Measurements from ENCODE around the gene PCIF1. TPM values are rescaled to one million over a fixed set of nuclear protein-coding genes. Genes with fewer than 3 reads are reported as not detected.

The PCIF1 gene
- total RNA-seq, 1 experiment from 2014 or later, result 26.8 TPM

DNA sequence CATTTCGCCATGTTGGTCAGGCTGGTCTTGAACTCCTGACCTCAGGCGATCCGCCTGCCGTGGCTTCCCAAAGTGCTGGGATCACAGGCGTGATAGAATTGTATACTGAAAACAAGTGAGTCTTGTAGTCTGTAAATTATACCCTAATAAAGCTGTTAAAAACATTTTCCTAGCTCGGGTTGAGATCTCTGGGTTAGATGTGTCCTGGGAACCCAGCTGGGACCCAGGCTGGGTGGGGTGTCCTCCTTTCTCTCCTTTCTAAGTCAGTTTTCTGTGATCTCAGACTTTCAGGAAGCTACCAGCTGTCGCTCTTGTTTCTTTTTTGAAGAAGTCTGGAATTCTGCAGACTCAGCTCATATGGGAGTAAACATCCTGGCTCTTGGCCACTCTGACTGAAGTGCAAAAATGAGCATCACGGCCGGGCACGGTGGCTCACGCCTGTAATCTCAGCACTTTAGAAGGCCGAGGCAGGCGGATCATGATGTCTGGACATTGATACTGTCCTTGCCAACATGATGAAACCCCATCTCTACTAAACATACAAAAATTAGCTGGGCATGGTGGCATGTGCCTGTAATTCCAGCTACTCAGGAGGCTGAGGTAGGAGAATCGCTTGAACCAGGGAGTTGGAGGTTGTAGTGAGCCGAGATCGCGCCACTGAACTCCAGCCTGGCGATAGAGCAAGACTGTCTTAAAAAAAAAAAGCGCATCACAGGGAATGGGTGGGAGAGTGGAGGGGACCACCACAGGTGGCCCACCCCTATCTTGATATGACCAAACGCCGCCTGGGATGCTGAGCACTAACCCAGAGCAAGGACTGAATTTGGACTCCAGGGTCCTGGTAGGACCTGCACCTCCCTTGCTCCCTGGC, 9.9 kb upstream of the PCIF1 start:
- Mint-ChIP-seq H3K27ac (no peak overlapping the region), H3K4me3 (no peak overlapping the region), H3K9me3 (no peaks in the 10 kb centered on the region), H3K4me1 (peaks cover 14 to 28% of the 10 kb centered on the region in 2 experiments), H3K27me3 (ENCODE audit: low read depth) (peaks cover 4% of the 10 kb centered on the region), H3K36me3 (ENCODE audit: insufficient read depth in 1 of 3, low read depth in 3 of 3) (no peaks in the 10 kb centered on the region)
- Histone ChIP-seq H3K18ac (ENCODE audit: insufficient read length, low read depth, low read length) (no peak overlapping the region), H2BK120ac (ENCODE audit: low read depth, low read length, poor library complexity, severe bottlenecking) (no peak overlapping the region), H3K14ac (ENCODE audit: insufficient read depth, low read length) (no peak overlapping the region; the same call in 1 of the 2 replicates), H3K9me3 (ENCODE audit: control insufficient read depth, low read depth, low read length) (no peaks in the 10 kb centered on the region), H4K8ac (replicated peaks; ENCODE audit: insufficient read length, low read depth, low read length) (no peak overlapping the region), H3K27me3 (ENCODE audit: insufficient read depth, low read length) (no peaks in the 10 kb centered on the region), H3K79me2 (ENCODE audit: insufficient read depth, low read length) (no peaks in the 10 kb centered on the region), H2BK5ac (ENCODE audit: insufficient read length, low read length) (no peak overlapping the region), H4K91ac (ENCODE audit: insufficient read length, low read depth, low read length) (no peak overlapping the region), H3K4ac (ENCODE audit: low read depth, low read length) (no peak overlapping the region), H4K20me1 (ENCODE audit: control insufficient read depth, insufficient read depth, insufficient read length) (no peaks in the 10 kb centered on the region), H2BK20ac (ENCODE audit: low read depth, low read length, poor library complexity, severe bottlenecking) (no peak overlapping the region), H3K9ac (ENCODE audit: extremely low read depth, insufficient read length, low read length) (no peak overlapping the region), H3K23ac (ENCODE audit: insufficient read length, low read depth, low read length) (no peak overlapping the region), H2AFZ (ENCODE audit: low read length) (no peak overlapping the region), H4K5ac (ENCODE audit: insufficient read length, low read depth, low read length) (no peak overlapping the region), H3K79me1 (ENCODE audit: insufficient read depth, low read depth, low read length, poor library complexity, severe bottlenecking) (no peaks in the 10 kb centered on the region), H3K56ac (ENCODE audit: insufficient read length, low read depth, low read length) (no peak overlapping the region), H3K27ac (ENCODE audit: insufficient read length, low read depth, low read length) (no peak overlapping the region), H2BK15ac (ENCODE audit: low read depth, low read length) (no peak overlapping the region), H3K23me2 (ENCODE audit: insufficient read length, low read depth, low read length, poor library complexity, severe bottlenecking) (no peaks in the 10 kb centered on the region), H3K4me2 (ENCODE audit: insufficient read depth, insufficient read length, low read length) (no peak overlapping the region), H3T11ph (ENCODE audit: low read length) (no peak overlapping the region), H2BK12ac (ENCODE audit: insufficient read length, low read depth, low read length) (no peak overlapping the region), H2AK5ac (ENCODE audit: insufficient read length, low read length) (no peak overlapping the region), H3K4me1 (ENCODE audit: insufficient read depth, low read length) (no peaks in the 10 kb centered on the region)
- DNase-seq, result no peak
- WGBS (ENCODE audit: extremely low coverage, insufficient read length, low lambda C conversion rate), result no CpG with 5 or more reads among the region's 21 CpGs
- TF ChIP-seq, protein P1, sequence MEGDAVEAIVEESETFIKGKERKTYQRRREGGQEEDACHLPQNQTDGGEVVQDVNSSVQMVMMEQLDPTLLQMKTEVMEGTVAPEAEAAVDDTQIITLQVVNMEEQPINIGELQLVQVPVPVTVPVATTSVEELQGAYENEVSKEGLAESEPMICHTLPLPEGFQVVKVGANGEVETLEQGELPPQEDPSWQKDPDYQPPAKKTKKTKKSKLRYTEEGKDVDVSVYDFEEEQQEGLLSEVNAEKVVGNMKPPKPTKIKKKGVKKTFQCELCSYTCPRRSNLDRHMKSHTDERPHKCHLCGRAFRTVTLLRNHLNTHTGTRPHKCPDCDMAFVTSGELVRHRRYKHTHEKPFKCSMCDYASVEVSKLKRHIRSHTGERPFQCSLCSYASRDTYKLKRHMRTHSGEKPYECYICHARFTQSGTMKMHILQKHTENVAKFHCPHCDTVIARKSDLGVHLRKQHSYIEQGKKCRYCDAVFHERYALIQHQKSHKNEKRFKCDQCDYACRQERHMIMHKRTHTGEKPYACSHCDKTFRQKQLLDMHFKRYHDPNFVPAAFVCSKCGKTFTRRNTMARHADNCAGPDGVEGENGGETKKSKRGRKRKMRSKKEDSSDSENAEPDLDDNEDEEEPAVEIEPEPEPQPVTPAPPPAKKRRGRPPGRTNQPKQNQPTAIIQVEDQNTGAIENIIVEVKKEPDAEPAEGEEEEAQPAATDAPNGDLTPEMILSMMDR (conservative IDR thresholded peaks at IDR 0.05), result no peak
